Natural killer cell (primary cell): ENCODE results near the gene JPT1. TPM values are rescaled to one million over a fixed set of nuclear protein-coding genes. Genes with fewer than 3 reads are reported as not detected.

ENCODE experiments used
- ATAC-seq, 3 donors: fragments of 150-1000 bp in 2 of 3; fragments of 200-7000 bp in 1 of 3; cut with Tn5 transposase; 1 replicate in 1 of 3; 2 replicates in 2 of 3; pipeline ENCODE4 v1.10.0; 2021; ENCODE audit warnings: mild to moderate bottlenecking in 2 of 3, moderate library complexity in 2 of 3
- DNase-seq, 2 donors: peaks; one replicate each; pipeline versions ENCODE4 v3.0.0 to v3.0.0-alpha.2; 2013 to 2021; ENCODE audit warnings: mixed read lengths in 1 of 2
- H3K27ac ChIP-seq: one replicate; pipeline ENCODE4 v1.5.1; 2013; ENCODE audit warnings: mild to moderate bottlenecking, low read length
- H3K27me3 ChIP-seq: one replicate; pipeline ENCODE4 v1.6.1; 2013; ENCODE audit warnings: low read length; ENCODE audit not compliant: control insufficient read depth, insufficient read depth
- H3K36me3 ChIP-seq: one replicate; pipeline ENCODE4 v1.6.1; 2013; ENCODE audit warnings: low read length; ENCODE audit not compliant: control insufficient read depth, insufficient read depth
- H3K4me1 ChIP-seq: one replicate; pipeline ENCODE4 v1.6.1; 2013; ENCODE audit warnings: low read length; ENCODE audit not compliant: control insufficient read depth, insufficient read depth
- H3K4me3 ChIP-seq: one replicate; pipeline ENCODE4 v1.5.1; 2013; ENCODE audit warnings: low read length
- H3K9me3 ChIP-seq: one replicate; pipeline ENCODE4 v1.6.1; 2013; ENCODE audit warnings: low read length; ENCODE audit not compliant: control insufficient read depth, insufficient read depth
- H3K27ac Mint-ChIP-seq, 2 donors: one replicate each; pipeline ENCODE4 v1.8.0; 2022; ENCODE audit warnings: mild to moderate bottlenecking in 2 of 2, mixed read lengths in 2 of 2, moderate library complexity in 1 of 2
- H3K27me3 Mint-ChIP-seq, 2 donors: one replicate each; pipeline ENCODE4 v1.8.0; 2022; ENCODE audit warnings: low read depth in 2 of 2, mixed read lengths in 2 of 2
- H3K36me3 Mint-ChIP-seq: one replicate; pipeline ENCODE4 v1.8.0; 2022; ENCODE audit warnings: mixed read lengths
- H3K4me1 Mint-ChIP-seq, 2 donors: one replicate each; pipeline ENCODE4 v1.8.0; 2022; ENCODE audit warnings: mixed read lengths in 2 of 2
- H3K4me3 Mint-ChIP-seq: one replicate; pipeline ENCODE4 v1.8.0; 2022; ENCODE audit warnings: mild to moderate bottlenecking, moderate library complexity, mixed read lengths
- H3K9me3 Mint-ChIP-seq, 2 donors: one replicate each; pipeline ENCODE4 v1.8.0; 2022; ENCODE audit warnings: mixed read lengths in 2 of 2
- CTCF ChIP-seq: fragments of 200-600 bp; IDR thresholded peaks from one replicate; pipeline ENCODE4 v1.8.0; 2022; ENCODE audit warnings: antibody characterized with exemption
- WGBS: methylation state at CpG from one replicate; pipeline ENCODE4 v1.1.7; 2013; ENCODE audit warnings: missing lambda C conversion rate; ENCODE audit not compliant: insufficient coverage; 5-methylcytosine and 5-hydroxymethylcytosine counted together
- intact Hi-C: fragments of 100-400 bp; cut with micrococcal nuclease; formaldehyde crosslinking; loops from one replicate; pipeline ENCODE4 v1.14.2; 2022
- total RNA-seq, 4 donors: library from RNA; stranded (reverse); fragments of 120-200 nt in 1 of 4; gene quantifications; one replicate each; pipeline versions ENCODE4 v1.2.3 to v1.2.4, GENCODE V29; 2013 to 2022

Gene JPT1
- total RNA-seq, 3 donors from 2014 or later (not counting 1 experiment from before 2014, with no cell fraction given): 45.0 to 54.8 (median 50.5) TPM

- Mint-ChIP-seq H3K27ac (no peak overlapping the region), H3K4me3 (no peak overlapping the region), H3K4me1 (peaks cover 27 to 30% of the 10 kb centered on the region in 2 donors), H3K9me3 (no peaks in the 10 kb centered on the region), H3K36me3 (no peaks in the 10 kb centered on the region), H3K27me3 (no peaks in the 10 kb centered on the region)
- Histone ChIP-seq H3K4me3 (no peak overlapping the region), H3K27ac (no peak overlapping the region), H3K9me3 (no peaks in the 10 kb centered on the region), H3K4me1 (peaks cover 21% of the 10 kb centered on the region), H3K27me3 (no peaks in the 10 kb centered on the region), H3K36me3 (peaks cover 9% of the 10 kb centered on the region)
- DNase-seq: no peak
- ATAC-seq: no peak
- 90% methylated on average over 9 of the region's 9 CpGs for WGBS
- intact Hi-C loops: no loop called here
- no peak for TF ChIP-seq CTCF
These were observed 37.6 kb downstream of the JPT1 start for GRCh38 chr17:75116737-75117136.

- Mint-ChIP-seq H3K9me3 (no peaks in the 10 kb centered on the region), H3K27ac (peak overlapping the region in 1 of 2 donors; percentile 93), H3K4me3 (no peak overlapping the region), H3K4me1 (peaks cover 32 to 34% of the 10 kb centered on the region in 2 donors), H3K36me3 (no peaks in the 10 kb centered on the region), H3K27me3 (no peaks in the 10 kb centered on the region)
- intact Hi-C loops: loop anchor here (2.0 kb wide), 1 partner anchor 15 kb away; the partner anchor contains the start of gene NT5C
- H3K9me3 ChIP-seq: no peaks in the 10 kb centered on the region
- peaks cover 7% of the 10 kb centered on the region for H3K36me3 ChIP-seq
- no peaks in the 10 kb centered on the region for H3K27me3 ChIP-seq
- H3K4me1 ChIP-seq: peaks cover 31% of the 10 kb centered on the region
- H3K27ac ChIP-seq: no peak overlapping the region
- TF ChIP-seq CTCF: no peak
- H3K4me3 ChIP-seq: no peak overlapping the region
- ATAC-seq (no peak), DNase-seq (no peak)
These were observed 38.8 kb downstream of the JPT1 start for GRCh38 chr17:75115555-75115954.

GRCh38 chr17:75114552-75115314, 39.6 kb downstream of the JPT1 start:
- Mint-ChIP-seq H3K9me3 (no peaks in the 10 kb centered on the region), H3K4me3 (peak overlapping the region; percentile 90), H3K4me1 (peaks cover 29 to 34% of the 10 kb centered on the region in 2 donors), H3K27ac (peak overlapping the region; percentile 93 to 96), H3K36me3 (no peaks in the 10 kb centered on the region), H3K27me3 (no peaks in the 10 kb centered on the region)
- ATAC-seq (no peak), DNase-seq (peak in 1 of 2 donors; percentile 29)
- peaks cover 5% of the 10 kb centered on the region for H3K36me3 ChIP-seq
- no peak for TF ChIP-seq CTCF
- peak overlapping the region; percentile 44 for H3K4me3 ChIP-seq
- H3K4me1 ChIP-seq: peaks cover 36% of the 10 kb centered on the region
- WGBS: 24% methylated on average over 17 of the region's 19 CpGs
- H3K27me3 ChIP-seq: no peaks in the 10 kb centered on the region
- intact Hi-C loops: loop anchor here (1.0 to 5.0 kb wide), 6 partner anchors 16 to 298 kb away; partner anchors contain the start of genes JPT1 and NT5C
- peak overlapping the region; percentile 76 for H3K27ac ChIP-seq
- H3K9me3 ChIP-seq: no peaks in the 10 kb centered on the region
